Gastrocnemius medialis (tissue), 4 donors: ENCODE results near the gene GGACT. TPM values are rescaled to one million over a fixed set of nuclear protein-coding genes. Genes with fewer than 3 reads are reported as not detected.

Experiments used
- ATAC-seq, 2 donors: fragments of 150-250 bp; one replicate each; pipeline ENCODE4 v1.9.1; 2016
- DNase-seq, 2 donors: peaks; one replicate each; pipeline ENCODE4 v3.0.0-alpha.2; 2019
- H3K27ac ChIP-seq, 4 donors: fragments of 200-600 bp; sonication (generic); 1 replicate in 1 of 4; 2 replicates in 3 of 4; pipeline ENCODE4 v1.5.1; 2016 to 2018; ENCODE audit warnings: mild to moderate bottlenecking in 2 of 4, moderate library complexity in 1 of 4
- H3K27me3 ChIP-seq, 3 donors: fragments of 200-600 bp; sonication (generic) in 2 of 3; 1 replicate in 1 of 3; 2 replicates in 2 of 3; pipeline versions ENCODE4 v1.5.1 to v1.6.0; 2016 to 2019; ENCODE audit warnings: mild to moderate bottlenecking in 1 of 3, moderate library complexity in 1 of 3
- H3K36me3 ChIP-seq, 2 donors: fragments of 200-600 bp; sonication (generic) in 1 of 2; one replicate each; pipeline ENCODE4 v1.5.1; 2017 to 2018
- H3K4me1 ChIP-seq, 2 donors: fragments of 200-600 bp; sonication (generic) in 1 of 2; one replicate each; pipeline ENCODE4 v1.5.1; 2016 to 2017; ENCODE audit warnings: mild to moderate bottlenecking in 2 of 2
- H3K4me3 ChIP-seq, 4 donors: fragments of 200-600 bp; sonication (generic) in 3 of 4; 1 replicate in 1 of 4; 2 replicates in 3 of 4; pipeline ENCODE4 v1.5.1; 2016 to 2019; ENCODE audit warnings: mild to moderate bottlenecking in 2 of 4
- H3K9me3 ChIP-seq, 3 donors: fragments of 200-600 bp; sonication (generic) in 2 of 3; 1 replicate in 1 of 3; 2 replicates in 2 of 3; pipeline ENCODE4 v1.5.1; 2016 to 2019
- POLR2A ChIP-seq, 2 donors: fragments of 450-650 bp; IDR thresholded peaks; one replicate each; pipeline ENCODE4 v1.6.1; 2017; ENCODE audit warnings: antibody characterized with exemption in 2 of 2, mild to moderate bottlenecking in 2 of 2, moderate library complexity in 2 of 2
- in situ Hi-C, 4 donors: fragments of 200-750 bp; cut with MboI; loops; one replicate each; pipeline versions ENCODE4 v1.15.0 to v1.8.0; 2017; ENCODE audit warnings: low sequenced_read_pairs in 4 of 4
- intact Hi-C: fragments of 100-400 bp; cut with DNase I; formaldehyde crosslinking; loops from one replicate; pipeline ENCODE4 v1.15.1; 2023; ENCODE audit warnings: low total_unique reads
- total RNA-seq, 4 donors: library from RNA; depleted of rRNA; stranded (reverse); fragments of >200 nt; gene quantifications; one replicate each; pipeline versions ENCODE4 v1.1.0 to v1.2.3, GENCODE V29; 2016
- TF ChIP-seq, protein P1 (sequence below), 5 experiments: fragments of 450-650 bp in 3 of 5; fragments of 200-600 bp in 2 of 5; sonication (generic) in 2 of 5; IDR thresholded peaks in 4 of 5; conservative IDR thresholded peaks in 1 of 5; 1 replicate in 4 of 5; 2 replicates in 1 of 5; pipeline ENCODE4 v1.5.1; 2016 to 2019; ENCODE audit warnings: antibody characterized with exemption in 5 of 5, mild to moderate bottlenecking in 3 of 5, moderate library complexity in 3 of 5

Gene GGACT
- total RNA-seq, 4 donors from 2014 or later, result 0.56 to 1.5 (median 0.83) TPM

GRCh38 chr13:100523981-100524386 lies 64.6 kb downstream of the GGACT start:
- in situ Hi-C loops, result loop anchor here in 3 of 4 donors (25.0 kb wide), 2 partner anchors 612 to 862 kb away; no protein-coding TSS in a partner anchor
- DNase-seq (no peak), ATAC-seq (no peak)
- intact Hi-C loops, result no loop called here
- no peak overlapping the region for H3K4me3 ChIP-seq
- H3K27ac ChIP-seq, result no peak overlapping the region
- no peak for TF ChIP-seq POLR2A (IDR thresholded peaks at IDR 0.05)
- TF ChIP-seq, protein P1, sequence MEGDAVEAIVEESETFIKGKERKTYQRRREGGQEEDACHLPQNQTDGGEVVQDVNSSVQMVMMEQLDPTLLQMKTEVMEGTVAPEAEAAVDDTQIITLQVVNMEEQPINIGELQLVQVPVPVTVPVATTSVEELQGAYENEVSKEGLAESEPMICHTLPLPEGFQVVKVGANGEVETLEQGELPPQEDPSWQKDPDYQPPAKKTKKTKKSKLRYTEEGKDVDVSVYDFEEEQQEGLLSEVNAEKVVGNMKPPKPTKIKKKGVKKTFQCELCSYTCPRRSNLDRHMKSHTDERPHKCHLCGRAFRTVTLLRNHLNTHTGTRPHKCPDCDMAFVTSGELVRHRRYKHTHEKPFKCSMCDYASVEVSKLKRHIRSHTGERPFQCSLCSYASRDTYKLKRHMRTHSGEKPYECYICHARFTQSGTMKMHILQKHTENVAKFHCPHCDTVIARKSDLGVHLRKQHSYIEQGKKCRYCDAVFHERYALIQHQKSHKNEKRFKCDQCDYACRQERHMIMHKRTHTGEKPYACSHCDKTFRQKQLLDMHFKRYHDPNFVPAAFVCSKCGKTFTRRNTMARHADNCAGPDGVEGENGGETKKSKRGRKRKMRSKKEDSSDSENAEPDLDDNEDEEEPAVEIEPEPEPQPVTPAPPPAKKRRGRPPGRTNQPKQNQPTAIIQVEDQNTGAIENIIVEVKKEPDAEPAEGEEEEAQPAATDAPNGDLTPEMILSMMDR (IDR thresholded peaks at IDR 0.05 in 4 of 5, conservative IDR thresholded peaks at IDR 0.05 in 1 of 5), result no peak
- no peaks in the 10 kb centered on the region for H3K9me3 ChIP-seq
- no peaks in the 10 kb centered on the region for H3K36me3 ChIP-seq
- H3K4me1 ChIP-seq, result no peaks in the 10 kb centered on the region
- H3K27me3 ChIP-seq, result no peaks in the 10 kb centered on the region

DNA sequence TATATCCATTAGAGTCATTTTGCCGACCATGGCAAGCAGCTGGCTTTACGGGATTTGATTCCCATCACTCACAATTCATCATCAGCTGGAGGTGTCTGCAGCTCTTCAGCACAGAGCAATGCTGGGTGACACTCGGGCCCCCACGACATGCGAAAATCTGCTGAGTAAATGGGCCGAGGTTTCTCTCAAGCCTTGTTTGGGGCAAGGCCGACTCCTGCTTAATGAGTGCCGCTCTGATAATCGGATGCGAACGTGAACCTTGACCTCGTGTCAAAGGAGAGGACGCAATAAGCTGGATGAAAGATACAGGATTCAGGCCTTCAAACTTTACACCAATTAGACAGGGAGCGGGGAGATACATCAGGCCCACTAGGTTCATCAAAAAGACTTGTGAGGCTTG lies 65.2 kb downstream of the GGACT start:
- no peak for ATAC-seq
- in situ Hi-C loops, result loop anchor here in 3 of 4 donors (25.0 kb wide), 2 partner anchors 611 to 861 kb away; no protein-coding TSS in a partner anchor
- Histone ChIP-seq H3K27me3 (no peaks in the 10 kb centered on the region), H3K36me3 (no peaks in the 10 kb centered on the region), H3K4me1 (no peaks in the 10 kb centered on the region), H3K4me3 (no peak overlapping the region), H3K9me3 (no peaks in the 10 kb centered on the region), H3K27ac (no peak overlapping the region)
- TF ChIP-seq POLR2A (IDR thresholded peaks at IDR 0.05), result no peak
- TF ChIP-seq, protein P1 (IDR thresholded peaks at IDR 0.05 in 4 of 5, conservative IDR thresholded peaks at IDR 0.05 in 1 of 5), result no peak
- intact Hi-C loops, result no loop called here
- DNase-seq, result no peak

DNA sequence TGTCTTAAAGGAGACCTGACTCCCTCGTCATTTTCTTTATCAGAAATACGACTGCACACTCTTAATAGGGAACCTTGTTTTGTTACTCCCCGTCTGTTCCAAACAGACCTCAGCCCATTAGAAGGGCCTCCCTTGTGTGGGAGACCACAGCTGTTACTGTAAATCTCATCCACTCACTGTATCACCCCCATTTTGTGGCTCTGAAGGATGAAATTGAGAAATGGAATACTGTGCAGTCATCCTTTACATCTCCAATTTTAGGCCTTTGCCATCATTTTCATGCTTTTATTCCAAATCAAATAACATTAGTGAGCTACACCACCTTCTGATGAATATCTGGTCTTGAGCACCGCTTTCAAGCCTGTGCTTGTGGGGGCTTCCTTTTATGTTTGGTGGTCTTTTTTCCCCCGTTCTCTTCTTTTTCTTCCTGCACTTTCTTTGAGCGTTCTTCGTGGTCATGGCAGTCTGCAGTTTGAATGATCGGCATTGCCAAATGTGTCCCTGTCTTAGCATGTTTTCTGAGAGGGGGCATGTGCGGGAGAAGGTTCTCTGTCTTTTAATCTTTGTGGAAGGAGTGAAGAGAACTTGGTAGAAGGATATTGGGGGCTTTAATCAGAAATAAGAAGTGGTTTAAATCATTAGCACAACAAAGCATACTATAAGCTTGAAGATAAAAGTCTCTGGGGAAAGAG lies 65.8 kb downstream of the GGACT start:
- Histone ChIP-seq H3K4me3 (no peak overlapping the region), H3K4me1 (no peaks in the 10 kb centered on the region), H3K9me3 (no peaks in the 10 kb centered on the region), H3K27ac (no peak overlapping the region), H3K27me3 (no peaks in the 10 kb centered on the region), H3K36me3 (no peaks in the 10 kb centered on the region)
- TF ChIP-seq, protein P1 (IDR thresholded peaks at IDR 0.05 in 4 of 5, conservative IDR thresholded peaks at IDR 0.05 in 1 of 5), result no peak
- no peak for TF ChIP-seq POLR2A (IDR thresholded peaks at IDR 0.05)
- ATAC-seq (no peak), DNase-seq (no peak)
- in situ Hi-C loops, result loop anchor here in 3 of 4 donors (25.0 kb wide), 2 partner anchors 610 to 860 kb away; no protein-coding TSS in a partner anchor
- intact Hi-C loops, result no loop called here

DNA sequence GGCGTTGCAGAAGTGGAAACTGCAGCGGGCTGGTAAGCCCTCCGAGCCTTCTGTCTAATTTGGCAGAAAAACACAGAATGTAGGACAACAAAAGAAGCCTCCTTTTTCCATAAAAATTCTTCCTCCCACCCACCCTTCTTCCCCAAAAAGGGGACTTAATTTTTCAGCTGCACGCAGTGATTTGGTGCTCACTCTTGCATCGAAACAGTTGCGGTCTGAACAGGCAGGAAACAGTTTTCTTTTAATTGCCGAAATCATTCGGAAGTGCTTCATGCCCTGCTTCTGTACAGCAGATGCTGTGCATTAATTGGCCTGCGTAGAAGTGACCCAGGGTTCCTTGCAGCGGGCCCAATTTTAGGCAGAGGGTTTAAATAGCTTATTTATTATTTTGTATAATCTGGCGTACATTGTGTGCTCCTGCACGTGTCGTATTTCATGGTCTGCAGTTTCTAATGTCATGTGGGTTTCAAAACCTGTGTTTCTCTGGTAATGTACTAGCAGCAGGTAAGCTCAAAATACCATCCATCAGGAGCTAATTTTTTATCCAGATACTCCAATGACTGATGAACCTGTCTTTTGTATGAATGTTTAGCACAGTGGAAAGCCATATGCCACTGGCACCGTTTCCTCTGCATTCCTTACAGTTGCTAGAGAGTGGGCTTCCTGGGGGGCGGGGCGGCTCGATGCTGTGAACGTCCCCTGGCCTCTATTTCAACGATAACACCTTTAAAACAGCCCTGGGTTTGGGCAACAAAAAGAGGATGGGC lies 66.6 kb downstream of the GGACT start:
- Histone ChIP-seq H3K27me3 (no peaks in the 10 kb centered on the region), H3K4me3 (no peak overlapping the region), H3K9me3 (no peaks in the 10 kb centered on the region), H3K27ac (no peak overlapping the region), H3K4me1 (no peaks in the 10 kb centered on the region), H3K36me3 (no peaks in the 10 kb centered on the region)
- DNase-seq, result no peak
- intact Hi-C loops, result no loop called here
- in situ Hi-C loops, result loop anchor here in 3 of 4 donors (25.0 kb wide), 2 partner anchors 610 to 860 kb away; no protein-coding TSS in a partner anchor
- no peak for ATAC-seq
- TF ChIP-seq, protein P1 (IDR thresholded peaks at IDR 0.05 in 4 of 5, conservative IDR thresholded peaks at IDR 0.05 in 1 of 5), result no peak
- no peak for TF ChIP-seq POLR2A (IDR thresholded peaks at IDR 0.05)
